HG03066 (cell line): ENCODE results near the gene GORASP1.

Experiments
- ATAC-seq: cut with Tn5 transposase; IDR thresholded peaks from one replicate; pipeline ENCODE4 v1.9.1; 2021; ENCODE audit warnings: low read depth; ENCODE audit not compliant: unreplicated experiment

Gene GORASP1

GRCh38 chr3:39141171-39141995, 34.0 kb upstream of the GORASP1 start:
- ATAC-seq, result no peak

GRCh38 chr3:39140341-39140971, 33.0 kb upstream of the GORASP1 start:
- no peak for ATAC-seq

GRCh38 chr3:39139442-39139841, 32.0 kb upstream of the GORASP1 start:
- no peak for ATAC-seq

- no peak for ATAC-seq
Observed at GRCh38 chr3:39138804-39139415, 31.5 kb upstream of the GORASP1 start.

GRCh38 chr3:39137991-39138803, 30.8 kb upstream of the GORASP1 start:
- ATAC-seq, result no peak

- ATAC-seq, result no peak
Observed at GRCh38 chr3:39137435-39137936, 30.1 kb upstream of the GORASP1 start.

- no peak for ATAC-seq
Observed at GRCh38 chr3:39136533-39137434, 29.4 kb upstream of the GORASP1 start.

GRCh38 chr3:39135170-39135805, 27.9 kb upstream of the GORASP1 start:
- no peak for ATAC-seq

- no peak for ATAC-seq
Observed at GRCh38 chr3:39134305-39134704, 26.9 kb upstream of the GORASP1 start.

- ATAC-seq, result no peak
Observed at GRCh38 chr3:39133822-39134221, 26.4 kb upstream of the GORASP1 start.

GRCh38 chr3:39133093-39133490, 25.7 kb upstream of the GORASP1 start:
- ATAC-seq, result no peak

GRCh38 chr3:39132096-39133092, 25.0 kb upstream of the GORASP1 start:
- ATAC-seq, result no peak

- ATAC-seq, result no peak
Observed at GRCh38 chr3:39130693-39131265, 23.4 kb upstream of the GORASP1 start.

- ATAC-seq, result no peak
Observed at GRCh38 chr3:39130026-39130425, 22.6 kb upstream of the GORASP1 start.

GRCh38 chr3:39128951-39129350, 21.5 kb upstream of the GORASP1 start:
- no peak for ATAC-seq

GRCh38 chr3:39127908-39128304, 20.5 kb upstream of the GORASP1 start:
- ATAC-seq, result no peak

GRCh38 chr3:39127269-39127907, 20.0 kb upstream of the GORASP1 start:
- no peak for ATAC-seq
